HG02840 (cell line): ENCODE measurements around the gene ST14.
"Not testable (repeated sequence)": the region's sequence is repeated elsewhere in the genome, so short reads cannot be mapped to it uniquely, and the experiment has no call there.

Source experiments
- ATAC-seq: cut with Tn5 transposase; IDR thresholded peaks from one replicate; pipeline ENCODE4 v1.9.1; 2021; ENCODE audit warnings: mild to moderate bottlenecking, moderate library complexity, moderate number of reproducible peaks; ENCODE audit not compliant: unreplicated experiment, low FRiP score

ST14 gene

DNA sequence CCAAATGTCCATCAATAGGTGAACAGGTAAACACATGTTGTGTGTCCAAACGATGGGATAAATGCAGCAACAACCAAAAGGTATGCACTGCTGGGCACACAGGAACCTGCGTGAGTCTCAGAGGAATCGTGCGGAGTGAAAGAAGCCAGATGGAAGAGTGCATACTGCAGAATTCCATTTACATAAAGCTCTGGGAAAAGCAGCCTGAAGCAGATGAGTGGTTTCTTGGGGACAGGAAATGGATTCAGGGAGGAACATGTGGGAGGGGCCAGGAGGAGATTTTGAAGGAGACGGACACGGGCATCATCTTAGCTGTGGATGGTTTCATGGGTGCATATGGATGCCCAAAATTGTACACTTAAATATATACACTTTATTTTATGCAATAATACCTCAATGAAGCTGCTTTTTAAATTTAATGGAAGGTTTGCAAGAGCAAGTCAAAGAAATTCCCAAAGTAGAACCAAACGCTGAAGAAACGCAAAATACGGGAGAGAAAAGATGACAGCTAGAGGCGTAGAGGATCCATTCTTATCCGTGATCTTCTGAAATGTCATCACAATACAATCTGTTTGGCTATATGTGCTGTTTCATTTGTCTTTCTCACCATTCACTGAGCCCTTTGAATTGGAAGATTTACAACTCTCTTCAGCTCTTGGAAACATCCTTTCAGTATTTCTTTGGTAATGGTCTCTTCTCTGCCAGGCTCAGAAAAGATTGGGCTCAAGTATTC, 24.5 kb downstream of the ST14 start:
- ATAC-seq = no peak

DNA sequence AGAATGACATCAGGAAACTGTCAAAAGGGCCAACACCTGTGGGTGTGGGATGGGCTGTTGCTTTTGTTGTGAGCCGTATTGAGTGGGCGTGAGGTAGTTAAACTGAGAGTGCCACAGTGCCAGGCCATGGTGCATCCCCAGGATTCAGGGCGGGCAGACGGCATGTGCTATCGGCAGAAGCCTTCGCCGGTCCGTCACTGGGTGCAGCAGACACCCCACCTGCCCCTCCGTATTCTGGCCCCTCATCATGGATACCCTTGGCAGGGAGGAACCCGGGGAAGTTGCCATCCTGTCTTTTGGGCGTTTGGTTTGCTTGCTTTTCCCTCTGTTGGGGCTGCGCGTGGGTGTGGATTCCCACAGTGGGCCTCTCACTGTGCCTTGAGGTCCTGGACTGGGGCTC, 27.5 kb downstream of the ST14 start:
- ATAC-seq = no peak

DNA sequence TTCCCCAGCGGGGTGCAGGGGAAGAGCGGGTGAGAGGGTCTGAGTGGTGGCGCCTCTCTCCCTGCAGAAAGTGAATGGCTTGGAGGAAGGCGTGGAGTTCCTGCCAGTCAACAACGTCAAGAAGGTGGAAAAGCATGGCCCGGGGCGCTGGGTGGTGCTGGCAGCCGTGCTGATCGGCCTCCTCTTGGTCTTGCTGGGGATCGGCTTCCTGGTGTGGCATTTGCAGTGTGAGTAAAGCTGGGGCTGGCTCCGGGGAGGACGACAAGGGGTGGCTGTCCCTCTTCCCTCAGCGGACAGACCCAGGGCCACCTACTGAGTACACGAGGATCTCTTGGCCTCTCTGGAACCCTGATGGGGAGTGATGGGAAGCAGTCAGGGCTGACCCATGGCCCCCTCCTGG, 28.5 kb downstream of the ST14 start:
- no peak for ATAC-seq

DNA sequence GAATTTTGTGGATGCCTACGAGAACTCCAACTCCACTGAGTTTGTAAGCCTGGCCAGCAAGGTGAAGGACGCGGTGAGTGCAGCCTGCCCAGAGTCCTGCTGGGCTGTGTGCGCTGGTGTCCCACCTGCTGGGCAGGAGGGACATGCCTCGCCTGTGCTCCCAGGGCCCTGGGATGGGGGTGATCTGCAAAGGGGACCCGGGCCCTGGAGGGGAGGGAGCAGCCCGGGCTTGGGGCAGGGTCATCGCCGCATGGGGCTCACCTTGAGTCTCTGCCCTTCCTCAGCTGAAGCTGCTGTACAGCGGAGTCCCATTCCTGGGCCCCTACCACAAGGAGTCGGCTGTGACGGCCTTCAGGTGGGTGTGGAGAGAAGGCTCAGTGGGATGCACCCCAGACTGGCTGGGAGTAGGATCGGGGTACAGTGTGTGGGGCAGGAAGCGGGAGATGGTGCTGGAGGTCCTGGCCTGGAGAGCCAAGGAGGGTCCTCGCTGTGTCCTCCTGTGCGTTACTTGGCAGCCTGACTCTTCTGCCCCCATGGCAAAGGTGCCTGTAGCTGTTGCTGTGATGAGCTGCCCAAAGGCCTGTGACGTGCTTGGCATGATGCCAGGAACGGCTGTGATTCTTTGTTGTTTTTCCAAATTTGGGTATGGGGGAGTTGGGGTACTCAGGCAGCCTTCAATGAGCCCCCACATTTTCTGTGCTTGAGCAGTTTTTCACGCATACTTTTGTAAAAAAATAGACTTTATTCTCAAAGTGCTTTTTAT, 29.2 kb downstream of the ST14 start:
- ATAC-seq = no peak

DNA sequence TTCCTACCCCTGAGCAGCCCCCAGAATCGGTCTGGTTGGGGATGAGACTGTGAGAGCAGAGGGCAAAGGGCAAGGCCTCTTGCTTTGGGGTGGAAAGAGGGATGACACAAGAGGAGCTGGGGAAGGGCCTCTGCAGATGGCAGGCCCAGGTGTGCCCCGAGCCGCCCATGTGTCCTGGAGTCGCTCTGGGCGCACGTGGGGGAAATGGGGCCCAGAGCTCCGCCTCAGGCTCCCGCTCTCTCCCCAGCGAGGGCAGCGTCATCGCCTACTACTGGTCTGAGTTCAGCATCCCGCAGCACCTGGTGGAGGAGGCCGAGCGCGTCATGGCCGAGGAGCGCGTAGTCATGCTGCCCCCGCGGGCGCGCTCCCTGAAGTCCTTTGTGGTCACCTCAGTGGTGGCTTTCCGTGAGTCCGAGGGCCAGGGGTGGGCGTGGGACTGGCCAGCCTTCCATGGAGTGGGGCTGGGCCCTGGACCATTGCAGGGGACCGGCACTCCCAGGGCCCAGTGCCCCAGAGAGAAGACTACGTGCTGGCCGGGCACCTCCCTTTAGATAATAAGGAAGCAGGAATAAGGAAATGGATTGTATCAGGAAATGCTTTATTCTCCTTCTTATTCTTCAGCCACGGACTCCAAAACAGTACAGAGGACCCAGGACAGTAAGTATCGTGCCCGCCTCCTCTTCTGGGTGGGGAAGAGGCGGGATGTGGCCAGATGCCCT, 30.1 kb downstream of the ST14 start:
- no peak for ATAC-seq

DNA sequence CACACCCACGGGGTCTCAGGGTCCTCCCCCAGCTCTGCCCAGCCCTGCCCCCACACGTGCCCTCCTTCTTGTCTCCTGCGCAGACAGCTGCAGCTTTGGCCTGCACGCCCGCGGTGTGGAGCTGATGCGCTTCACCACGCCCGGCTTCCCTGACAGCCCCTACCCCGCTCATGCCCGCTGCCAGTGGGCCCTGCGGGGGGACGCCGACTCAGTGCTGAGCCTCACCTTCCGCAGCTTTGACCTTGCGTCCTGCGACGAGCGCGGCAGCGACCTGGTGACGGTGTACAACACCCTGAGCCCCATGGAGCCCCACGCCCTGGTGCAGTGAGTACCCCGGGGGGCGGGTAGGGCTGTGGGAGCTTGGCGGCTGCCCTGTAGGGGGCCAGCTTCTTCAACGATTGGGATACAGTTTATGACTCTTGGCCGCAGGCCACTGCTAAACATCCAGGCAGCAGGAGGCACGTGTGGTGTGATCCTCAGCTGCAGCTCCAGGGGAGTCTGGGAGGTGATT, 30.8 kb downstream of the ST14 start:
- ATAC-seq = no peak

DNA sequence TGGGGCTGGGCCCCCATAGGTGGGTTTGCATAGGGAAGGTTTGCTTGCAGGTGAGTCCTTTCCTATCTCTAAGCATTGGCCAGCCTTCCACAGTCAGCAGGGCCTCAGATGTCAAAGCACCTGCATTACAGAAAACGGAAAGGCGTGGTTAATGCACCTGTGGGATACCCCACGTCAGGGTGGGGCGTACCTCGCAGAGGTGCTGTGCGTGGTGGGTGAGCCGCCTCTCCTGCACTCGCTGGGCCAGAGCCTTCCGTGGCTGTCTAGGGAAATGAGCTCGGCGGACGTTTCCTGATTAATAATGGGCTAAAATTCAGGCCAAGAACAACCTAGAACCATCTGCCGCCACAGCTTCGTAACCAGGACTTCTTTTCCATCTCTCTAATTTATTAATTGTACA, 32.3 kb downstream of the ST14 start:
- ATAC-seq = no peak

DNA sequence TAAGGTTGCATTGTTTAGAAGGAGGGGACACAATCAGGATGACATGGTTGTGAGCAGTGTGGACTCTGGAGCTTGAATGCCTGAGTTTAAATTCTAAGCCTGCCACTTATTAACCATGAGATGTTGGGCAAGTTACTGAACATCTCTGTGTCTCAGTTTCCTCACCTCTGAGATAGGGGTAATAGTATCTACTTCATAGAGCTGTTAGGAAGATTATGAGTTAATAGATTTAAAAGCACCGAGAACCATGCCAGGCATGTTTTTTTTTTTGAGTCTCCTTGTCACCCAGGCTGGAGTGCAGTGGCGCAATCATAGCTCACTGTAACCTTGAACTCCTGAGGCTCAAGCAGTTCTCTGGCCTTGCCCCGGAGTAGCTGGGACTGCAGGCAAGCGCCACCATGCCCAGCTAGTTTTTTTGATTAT, 33.3 kb downstream of the ST14 start:
- ATAC-seq = no peak

DNA sequence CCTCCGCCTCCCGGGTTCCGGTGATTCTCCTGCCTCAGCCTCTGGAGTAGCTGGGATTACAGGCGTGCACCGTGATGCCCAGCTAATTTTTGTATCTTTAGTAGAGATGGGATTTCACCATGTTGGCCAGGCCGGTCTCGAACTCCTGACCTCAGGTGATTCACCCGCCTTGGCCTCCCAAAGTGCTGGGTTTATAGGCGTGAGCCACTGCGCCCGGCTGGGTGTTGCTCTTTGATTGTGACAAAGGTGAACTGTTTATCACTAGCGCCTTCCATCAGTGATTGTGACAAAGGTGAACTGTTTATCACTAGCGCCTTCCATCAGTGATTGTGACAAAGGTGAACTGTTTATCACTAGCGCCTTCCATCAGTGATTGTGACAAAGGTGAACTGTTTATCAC, 34.0 kb downstream of the ST14 start:
- not testable (repeated sequence) for ATAC-seq

DNA sequence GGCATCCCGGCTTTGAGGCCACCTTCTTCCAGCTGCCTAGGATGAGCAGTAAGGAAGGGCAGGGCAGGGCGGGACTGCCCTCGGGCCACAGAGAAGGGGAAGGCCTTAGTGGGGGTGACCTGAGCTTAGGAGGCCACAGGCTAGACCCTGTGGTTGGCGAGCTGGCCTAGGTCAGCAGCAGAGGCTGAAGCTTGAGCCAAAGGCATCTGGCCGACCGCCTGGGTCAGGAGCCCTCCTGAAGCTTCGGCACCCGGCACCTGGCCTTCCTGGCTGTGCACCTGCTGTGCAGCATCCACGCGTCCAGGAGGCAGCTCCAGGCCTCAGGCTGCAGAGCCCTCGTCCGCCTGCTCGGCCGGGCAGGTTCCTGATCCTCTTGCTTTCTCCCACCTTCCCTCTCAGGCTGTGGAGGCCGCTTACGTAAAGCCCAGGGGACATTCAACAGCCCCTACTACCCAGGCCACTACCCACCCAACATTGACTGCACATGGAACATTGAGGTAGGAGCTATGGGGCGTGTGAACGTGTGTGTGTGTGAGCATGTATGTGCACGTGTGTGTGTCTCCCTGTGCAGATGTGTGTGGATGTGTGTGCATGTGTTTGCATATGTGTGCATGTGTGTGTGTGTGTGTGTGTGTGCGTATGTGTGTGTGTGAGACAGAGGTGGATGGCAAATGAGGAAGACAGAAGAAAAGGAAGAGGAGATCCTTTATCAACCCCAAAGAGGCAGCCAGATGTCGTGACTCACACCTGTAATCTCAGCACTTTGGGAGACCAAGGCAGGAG, 34.9 kb downstream of the ST14 start:
- ATAC-seq = no peak

DNA sequence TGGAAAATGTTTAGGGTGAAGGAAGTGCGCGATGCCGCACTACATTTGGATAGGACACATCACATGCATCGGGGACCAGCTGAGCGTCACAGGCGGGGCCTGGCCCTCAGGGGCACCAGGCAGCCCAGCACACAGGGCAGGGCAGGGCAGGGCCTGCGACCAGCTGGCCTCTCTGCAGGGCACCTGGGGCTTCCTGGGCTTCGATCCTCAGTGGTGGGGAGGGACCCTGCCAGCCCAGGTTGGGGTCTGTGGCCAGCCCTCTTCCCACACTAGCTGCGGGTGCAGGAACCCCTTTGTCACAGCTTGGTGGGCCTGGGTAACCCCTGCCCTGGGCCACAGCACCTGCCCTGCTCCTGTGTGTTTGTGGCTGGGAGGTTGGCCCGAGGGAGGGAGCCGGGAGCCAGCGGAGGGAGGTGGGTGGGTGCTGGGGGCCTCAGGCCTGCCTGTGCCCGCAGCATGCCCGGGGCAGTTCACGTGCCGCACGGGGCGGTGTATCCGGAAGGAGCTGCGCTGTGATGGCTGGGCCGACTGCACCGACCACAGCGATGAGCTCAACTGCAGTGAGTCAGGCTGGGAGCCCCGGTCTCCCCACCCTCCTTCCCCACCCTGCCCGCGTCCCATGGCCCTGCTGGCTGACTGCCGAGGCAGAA, 37.9 kb downstream of the ST14 start:
- ATAC-seq = no peak

DNA sequence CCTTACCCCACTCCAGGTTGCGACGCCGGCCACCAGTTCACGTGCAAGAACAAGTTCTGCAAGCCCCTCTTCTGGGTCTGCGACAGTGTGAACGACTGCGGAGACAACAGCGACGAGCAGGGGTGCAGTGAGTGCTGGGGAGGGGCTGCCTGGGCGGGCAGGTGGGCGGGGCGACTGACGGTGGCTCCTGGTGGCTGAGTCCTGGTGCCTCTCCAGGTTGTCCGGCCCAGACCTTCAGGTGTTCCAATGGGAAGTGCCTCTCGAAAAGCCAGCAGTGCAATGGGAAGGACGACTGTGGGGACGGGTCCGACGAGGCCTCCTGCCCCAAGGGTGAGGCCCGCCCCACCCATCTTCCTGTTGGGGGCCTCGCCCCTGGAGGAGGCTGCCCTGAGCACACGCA, 38.7 kb downstream of the ST14 start:
- ATAC-seq = no peak

DNA sequence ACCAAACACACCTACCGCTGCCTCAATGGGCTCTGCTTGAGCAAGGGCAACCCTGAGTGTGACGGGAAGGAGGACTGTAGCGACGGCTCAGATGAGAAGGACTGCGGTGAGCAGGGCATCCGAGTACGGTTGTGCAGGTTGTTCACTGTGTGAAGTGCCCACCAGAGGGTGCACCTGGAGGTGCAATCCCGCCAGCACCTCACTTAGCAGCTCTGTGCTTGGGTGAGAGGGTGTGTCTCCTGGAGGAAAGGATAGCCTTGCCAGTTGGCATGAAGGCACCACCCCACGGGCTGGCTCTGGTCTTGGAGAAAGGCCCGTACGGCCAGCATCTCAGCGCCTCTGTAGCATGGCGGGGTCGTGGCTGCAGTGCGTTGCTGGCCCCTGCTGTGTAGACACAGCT, 39.4 kb downstream of the ST14 start:
- no peak for ATAC-seq

DNA sequence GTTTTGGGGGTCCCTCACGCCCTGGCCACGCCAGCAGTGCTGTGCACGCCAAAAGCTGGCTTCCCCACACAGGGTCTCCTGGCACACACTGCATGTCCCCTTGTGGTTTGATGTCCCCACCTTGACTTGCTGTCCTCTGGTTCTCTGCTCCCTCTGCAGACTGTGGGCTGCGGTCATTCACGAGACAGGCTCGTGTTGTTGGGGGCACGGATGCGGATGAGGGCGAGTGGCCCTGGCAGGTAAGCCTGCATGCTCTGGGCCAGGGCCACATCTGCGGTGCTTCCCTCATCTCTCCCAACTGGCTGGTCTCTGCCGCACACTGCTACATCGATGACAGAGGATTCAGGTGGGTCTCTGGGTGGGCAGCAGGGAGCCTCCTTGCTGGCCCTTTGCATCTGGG, 40.2 kb downstream of the ST14 start:
- no peak for ATAC-seq

DNA sequence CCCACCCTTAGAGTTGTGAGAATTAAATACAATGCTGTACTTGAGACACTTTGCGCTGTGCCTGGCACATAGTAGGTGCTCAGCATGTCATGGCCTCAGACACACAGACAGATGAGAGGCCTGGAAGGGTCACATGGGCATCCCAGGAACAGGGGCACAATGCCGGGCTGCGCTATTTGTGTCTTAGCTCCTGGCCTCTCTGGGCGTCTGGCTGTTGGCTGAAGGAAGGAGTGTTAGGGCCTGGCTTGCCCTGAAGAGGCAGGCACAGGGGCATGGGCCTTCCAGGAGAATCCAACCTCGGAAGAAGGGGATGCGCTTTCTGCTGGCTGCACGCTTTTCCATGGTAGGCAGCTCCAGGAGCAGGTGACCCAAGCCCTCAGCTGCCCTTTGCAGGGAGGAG, 41.4 kb downstream of the ST14 start:
- ATAC-seq = no peak

DNA sequence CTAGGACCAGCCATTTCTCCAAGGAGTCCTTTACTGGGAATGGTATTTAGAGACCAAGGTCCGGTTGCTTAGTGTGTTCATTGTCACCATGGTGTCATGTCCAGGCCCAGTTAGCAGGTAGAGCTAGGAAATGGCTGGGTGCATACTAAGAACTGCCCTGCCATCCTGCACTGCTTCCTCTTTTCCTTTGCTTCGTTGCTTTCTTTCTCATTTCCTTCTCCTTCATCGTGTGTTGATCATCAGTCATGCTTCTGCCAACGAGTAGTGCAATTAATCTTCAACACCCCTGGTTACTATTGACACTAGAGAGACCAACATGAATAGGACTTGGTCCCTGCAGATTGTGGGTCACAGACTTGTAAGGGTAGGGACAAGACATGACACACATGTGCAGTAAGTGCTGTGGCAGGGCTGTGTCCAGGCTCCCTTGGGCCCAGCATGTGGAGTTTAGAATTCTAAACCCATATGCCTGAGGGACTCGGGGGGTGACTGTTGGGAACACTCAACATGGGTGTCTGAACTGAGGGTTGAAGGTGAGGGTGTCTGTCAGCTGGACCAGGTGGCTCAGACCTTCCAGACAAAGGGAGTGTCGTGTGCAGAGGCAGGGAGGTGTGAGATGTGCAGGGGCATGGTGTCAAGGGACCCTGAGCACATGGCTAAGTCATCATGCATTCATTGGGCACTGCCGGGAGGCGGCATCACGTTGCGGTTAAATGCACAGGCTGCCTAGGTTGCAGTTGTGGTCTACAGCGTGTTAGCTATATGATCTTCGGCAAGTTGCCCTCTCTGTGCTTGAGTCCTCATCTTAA, 42.6 kb downstream of the ST14 start:
- no peak for ATAC-seq

DNA sequence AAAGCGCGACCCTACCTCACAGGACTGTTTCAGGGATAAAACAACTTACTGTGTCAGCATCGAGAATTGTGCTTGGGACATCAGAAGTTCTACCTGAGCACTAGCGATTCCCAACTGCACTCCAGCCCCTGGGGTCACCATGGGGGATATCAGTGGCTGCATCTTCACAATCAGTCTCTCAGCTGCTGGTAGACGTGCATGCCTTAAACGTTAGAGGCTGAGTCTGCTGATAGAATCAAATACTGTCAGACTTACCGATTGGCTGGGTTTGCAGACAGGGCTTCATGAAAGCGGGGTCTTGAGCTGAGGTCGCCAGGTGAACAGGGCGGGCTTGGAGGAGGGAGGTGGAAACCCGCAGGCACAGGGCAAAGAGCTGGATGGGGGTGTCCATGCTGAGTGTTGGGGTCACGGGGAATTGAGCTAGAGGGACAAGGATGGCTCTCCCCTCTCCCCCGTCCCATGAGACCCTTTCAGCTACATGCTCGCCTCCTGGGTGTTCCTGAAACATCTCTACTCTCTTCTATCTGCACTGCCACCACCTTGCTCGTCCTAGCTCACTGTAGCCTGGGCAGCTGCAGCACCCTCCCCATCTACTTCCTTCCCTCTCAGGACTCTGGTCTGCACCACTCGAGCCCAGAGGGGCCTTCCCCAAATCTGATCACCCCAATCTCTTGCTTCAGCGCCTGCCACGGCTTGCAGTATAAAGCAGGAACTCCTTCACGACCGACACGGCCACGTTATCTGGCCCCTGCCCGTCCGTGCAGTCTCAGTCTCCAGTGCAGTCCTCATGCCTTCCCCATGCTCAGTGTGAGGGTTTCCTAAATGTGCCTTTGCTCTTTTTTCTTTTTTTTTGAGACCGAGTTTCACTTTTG, 43.5 kb downstream of the ST14 start:
- no peak for ATAC-seq
